ENCODE data around the gene PACRG. TPM values are rescaled to one million over a fixed set of nuclear protein-coding genes. Genes with fewer than 3 reads are reported as not detected.

PACRG gene
- total RNA-seq, 5 donors from 2014 or later (not counting 1 experiment from before 2014, with no cell fraction given): 0.20 to 3.0 (median 1.2) TPM; not detected in 1

DNA sequence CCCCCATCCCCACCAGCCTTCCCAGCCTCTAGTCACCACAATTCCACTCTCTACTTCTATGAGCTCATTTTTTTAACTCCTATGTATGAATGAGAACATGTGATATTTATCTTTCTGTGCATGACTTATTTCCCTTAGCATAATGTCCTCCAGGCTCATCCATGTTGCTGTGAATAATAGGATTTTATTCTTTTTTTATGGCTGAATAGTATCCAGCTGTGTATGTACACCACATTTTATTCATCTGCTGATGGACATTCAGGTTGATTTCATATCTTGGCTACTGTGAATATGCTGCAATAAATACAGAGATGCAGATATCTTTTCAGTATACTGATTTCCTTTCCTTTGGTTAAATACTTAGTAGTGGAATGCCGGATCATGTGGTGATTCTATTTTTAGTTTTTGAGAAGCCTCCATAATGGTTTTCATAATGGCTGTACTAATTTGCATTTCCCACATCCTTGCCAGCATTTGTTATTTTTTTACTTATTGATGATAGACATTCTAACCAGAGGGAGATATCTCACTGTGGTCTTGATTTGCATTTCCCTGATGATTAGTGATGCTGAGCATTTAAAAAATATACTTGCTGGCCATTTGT lies 194.9 kb downstream of the PACRG start:
- WGBS (ENCODE audit: insufficient coverage): no CpG with 5 or more reads among the region's 1 CpG
- POLR2A ChIA-PET: no interaction called here
- CTCF ChIA-PET: no interaction called here
- Histone ChIP-seq H3K4me1 (ENCODE audit: control insufficient read depth in 1 of 2, extremely low read depth in 1 of 2, insufficient read depth in 2 of 2, low read length in 2 of 2) (no peaks in the 10 kb centered on the region), H3K9me3 (no peaks in the 10 kb centered on the region), H3K27me3 (replicated peaks in 1 of 2; ENCODE audit: control insufficient read depth in 2 of 2, extremely low read depth in 1 of 2, insufficient read depth in 2 of 2, low read length in 1 of 2) (no peaks in the 10 kb centered on the region), H3K27ac (ENCODE audit: low read length) (no peak overlapping the region), H3K36me3 (ENCODE audit: control insufficient read depth in 2 of 2, extremely low read depth in 1 of 2, insufficient read depth in 1 of 2, low read length in 1 of 2) (no peaks in the 10 kb centered on the region), H3K4me3 (ENCODE audit: control insufficient read depth in 1 of 2, extremely low read depth in 1 of 2, low read length in 1 of 2) (no peak overlapping the region)
- peaks cover 7 to 37% (median 9%) of the 10 kb centered on the region in 3 donors for H3K9me3 Mint-ChIP-seq
- no peak for ATAC-seq (replicated peaks in 1 of 4)
- no peaks in the 10 kb centered on the region for H3K36me3 Mint-ChIP-seq
- H3K27me3 Mint-ChIP-seq: peaks cover 2 to 4% of the 10 kb centered on the region in 2 donors
- H3K4me3 Mint-ChIP-seq: no peak overlapping the region
- DNase-seq: no peak
- H3K4me1 Mint-ChIP-seq: no peaks in the 10 kb centered on the region
- H3K27ac Mint-ChIP-seq: no peak overlapping the region

DNA sequence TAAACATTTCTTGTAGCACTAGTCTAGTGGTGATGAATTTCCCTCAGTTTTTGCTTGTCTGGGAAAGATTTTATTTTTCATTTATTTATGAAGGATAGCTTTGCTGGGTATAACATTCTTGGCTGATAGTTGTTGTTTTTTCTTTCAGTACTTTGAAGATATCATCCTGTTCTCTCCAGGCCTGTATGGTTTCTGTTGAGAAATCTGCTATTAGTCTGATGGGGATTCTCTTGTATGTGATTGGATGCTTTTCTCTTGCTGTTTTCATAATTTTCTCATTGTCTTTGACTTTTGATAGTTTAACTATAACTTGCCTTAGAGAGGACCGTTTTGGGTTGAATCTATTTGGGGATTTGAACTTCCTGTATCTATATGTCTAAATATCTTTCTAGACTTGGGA lies 207.1 kb downstream of the PACRG start:
- H3K9me3 Mint-ChIP-seq: peaks cover 9 to 41% (median 21%) of the 10 kb centered on the region in 3 donors
- CTCF ChIA-PET: no interaction called here
- Histone ChIP-seq H3K9me3 (no peaks in the 10 kb centered on the region), H3K27me3 (replicated peaks in 1 of 2; ENCODE audit: control insufficient read depth in 2 of 2, extremely low read depth in 1 of 2, insufficient read depth in 2 of 2, low read length in 1 of 2) (no peaks in the 10 kb centered on the region), H3K27ac (ENCODE audit: low read length) (no peak overlapping the region), H3K4me1 (ENCODE audit: control insufficient read depth in 1 of 2, extremely low read depth in 1 of 2, insufficient read depth in 2 of 2, low read length in 2 of 2) (no peaks in the 10 kb centered on the region), H3K4me3 (ENCODE audit: control insufficient read depth in 1 of 2, extremely low read depth in 1 of 2, low read length in 1 of 2) (no peak overlapping the region), H3K36me3 (ENCODE audit: control insufficient read depth in 2 of 2, extremely low read depth in 1 of 2, insufficient read depth in 1 of 2, low read length in 1 of 2) (no peaks in the 10 kb centered on the region)
- H3K27ac Mint-ChIP-seq: no peak overlapping the region
- H3K4me1 Mint-ChIP-seq: no peaks in the 10 kb centered on the region
- no peak for ATAC-seq (replicated peaks in 1 of 4)
- H3K4me3 Mint-ChIP-seq: no peak overlapping the region
- no peaks in the 10 kb centered on the region for H3K27me3 Mint-ChIP-seq
- POLR2A ChIA-PET: no interaction called here
- WGBS (ENCODE audit: insufficient coverage): no CpG with 5 or more reads among the region's 1 CpG
- DNase-seq: no peak
- no peaks in the 10 kb centered on the region for H3K36me3 Mint-ChIP-seq

DNA sequence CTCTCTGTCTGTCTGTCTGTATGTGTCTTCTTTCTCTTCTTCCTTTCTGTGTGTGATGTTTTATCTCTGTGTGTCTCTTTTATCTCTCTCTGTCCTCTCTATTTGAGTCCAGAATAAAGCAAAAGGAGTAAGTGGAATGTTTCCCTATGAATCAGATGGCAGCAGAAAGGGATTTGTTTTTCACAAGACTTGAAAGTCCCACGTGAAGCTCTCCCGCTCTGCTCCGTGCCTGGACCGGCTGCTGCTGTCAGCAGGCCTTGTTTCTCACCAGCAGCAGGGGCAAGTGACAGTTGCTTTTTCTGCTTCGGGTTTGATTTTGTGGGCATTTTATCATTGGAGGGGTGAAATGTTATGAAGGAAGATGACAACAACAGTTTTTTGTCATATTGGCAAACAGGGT lies 212.7 kb downstream of the PACRG start:
- Mint-ChIP-seq H3K4me1 (no peaks in the 10 kb centered on the region), H3K36me3 (no peaks in the 10 kb centered on the region), H3K27me3 (peaks cover 0 to 2% of the 10 kb centered on the region in 2 donors), H3K4me3 (no peak overlapping the region), H3K9me3 (peaks cover 2 to 52% (median 17%) of the 10 kb centered on the region in 3 donors), H3K27ac (no peak overlapping the region)
- Histone ChIP-seq H3K36me3 (ENCODE audit: control insufficient read depth in 2 of 2, extremely low read depth in 1 of 2, insufficient read depth in 1 of 2, low read length in 1 of 2) (no peaks in the 10 kb centered on the region), H3K27ac (ENCODE audit: low read length) (no peak overlapping the region), H3K4me1 (ENCODE audit: control insufficient read depth in 1 of 2, extremely low read depth in 1 of 2, insufficient read depth in 2 of 2, low read length in 2 of 2) (no peaks in the 10 kb centered on the region), H3K9me3 (no peaks in the 10 kb centered on the region), H3K4me3 (ENCODE audit: control insufficient read depth in 1 of 2, extremely low read depth in 1 of 2, low read length in 1 of 2) (no peak overlapping the region), H3K27me3 (replicated peaks in 1 of 2; ENCODE audit: control insufficient read depth in 2 of 2, extremely low read depth in 1 of 2, insufficient read depth in 2 of 2, low read length in 1 of 2) (peaks cover 0 to 11% of the 10 kb centered on the region in 2 experiments)
- 87% methylated on average over 5 of the region's 5 CpGs for WGBS (ENCODE audit: insufficient coverage)
- DNase-seq (no peak), ATAC-seq (replicated peaks in 1 of 4) (no peak)
- ChIA-PET POLR2A (no interaction called here), CTCF (no interaction called here)

DNA sequence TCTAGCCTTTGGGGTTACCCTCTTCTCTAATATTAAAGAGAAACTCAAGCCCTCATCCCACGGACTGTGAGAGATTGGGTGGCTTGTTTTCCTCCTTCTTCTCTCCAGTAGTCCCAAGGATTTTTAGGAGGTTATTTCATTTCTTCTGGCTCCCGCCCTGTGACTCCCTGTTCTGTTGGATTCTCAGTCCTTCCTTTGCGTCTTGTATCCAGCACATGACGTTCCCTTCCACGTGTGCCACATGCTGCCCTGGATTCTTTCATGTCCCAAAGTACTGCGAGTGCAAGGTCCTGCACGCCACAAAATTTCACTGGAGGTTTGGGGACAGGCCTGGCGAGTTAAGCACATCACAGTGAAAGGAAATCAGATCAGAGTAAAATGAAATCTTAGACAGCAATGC lies 213.4 kb downstream of the PACRG start:
- H3K9me3 Mint-ChIP-seq: peaks cover 2 to 53% (median 18%) of the 10 kb centered on the region in 3 donors
- no peak overlapping the region for H3K4me3 ChIP-seq (ENCODE audit: control insufficient read depth in 1 of 2, extremely low read depth in 1 of 2, low read length in 1 of 2)
- DNase-seq: no peak
- H3K27me3 Mint-ChIP-seq: peaks cover 0 to 2% of the 10 kb centered on the region in 2 donors
- H3K4me3 Mint-ChIP-seq: no peak overlapping the region
- POLR2A ChIA-PET: no interaction called here
- H3K36me3 Mint-ChIP-seq: no peaks in the 10 kb centered on the region
- H3K4me1 ChIP-seq (ENCODE audit: control insufficient read depth in 1 of 2, extremely low read depth in 1 of 2, insufficient read depth in 2 of 2, low read length in 2 of 2): no peaks in the 10 kb centered on the region
- H3K4me1 Mint-ChIP-seq: no peaks in the 10 kb centered on the region
- H3K27me3 ChIP-seq (replicated peaks in 1 of 2; ENCODE audit: control insufficient read depth in 2 of 2, extremely low read depth in 1 of 2, insufficient read depth in 2 of 2, low read length in 1 of 2): peaks cover 0 to 11% of the 10 kb centered on the region in 2 experiments
- H3K27ac Mint-ChIP-seq: no peak overlapping the region
- H3K36me3 ChIP-seq (ENCODE audit: control insufficient read depth in 2 of 2, extremely low read depth in 1 of 2, insufficient read depth in 1 of 2, low read length in 1 of 2): no peaks in the 10 kb centered on the region
- H3K27ac ChIP-seq (ENCODE audit: low read length): no peak overlapping the region
- CTCF ChIA-PET: no interaction called here
- WGBS (ENCODE audit: insufficient coverage): 66% methylated on average over 5 of the region's 8 CpGs
- no peaks in the 10 kb centered on the region for H3K9me3 ChIP-seq
- no peak for ATAC-seq (replicated peaks in 1 of 4)

DNA sequence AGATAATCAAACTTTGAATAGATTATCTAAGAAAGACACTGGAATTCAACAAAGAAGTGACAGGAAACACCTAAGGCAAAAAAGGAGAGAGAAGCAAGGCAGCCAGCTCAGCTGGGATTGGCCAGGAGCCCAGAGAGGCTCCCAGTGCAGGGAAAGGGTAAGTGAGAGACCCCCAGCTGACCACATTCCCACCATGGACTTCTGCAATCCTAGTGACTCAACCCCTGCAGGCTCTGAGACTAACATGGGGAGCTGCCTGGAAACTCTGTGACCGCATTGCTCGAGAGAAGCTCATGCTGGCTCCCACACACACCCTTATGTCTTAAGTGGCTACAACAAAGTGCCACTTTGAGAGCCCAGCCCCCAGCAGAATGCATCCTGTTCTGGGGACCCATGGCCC lies 215.1 kb downstream of the PACRG start:
- Histone ChIP-seq H3K9me3 (no peaks in the 10 kb centered on the region), H3K4me1 (ENCODE audit: control insufficient read depth in 1 of 2, extremely low read depth in 1 of 2, insufficient read depth in 2 of 2, low read length in 2 of 2) (no peaks in the 10 kb centered on the region), H3K36me3 (ENCODE audit: control insufficient read depth in 2 of 2, extremely low read depth in 1 of 2, insufficient read depth in 1 of 2, low read length in 1 of 2) (no peaks in the 10 kb centered on the region), H3K27ac (ENCODE audit: low read length) (no peak overlapping the region), H3K4me3 (ENCODE audit: control insufficient read depth in 1 of 2, extremely low read depth in 1 of 2, low read length in 1 of 2) (no peak overlapping the region), H3K27me3 (replicated peaks in 1 of 2; ENCODE audit: control insufficient read depth in 2 of 2, extremely low read depth in 1 of 2, insufficient read depth in 2 of 2, low read length in 1 of 2) (peaks cover 0 to 11% of the 10 kb centered on the region in 2 experiments)
- no peaks in the 10 kb centered on the region for H3K36me3 Mint-ChIP-seq
- H3K27me3 Mint-ChIP-seq: peaks cover 0 to 2% of the 10 kb centered on the region in 2 donors
- ATAC-seq (replicated peaks in 1 of 4) (no peak), DNase-seq (no peak)
- CTCF ChIA-PET: no interaction called here
- no peak overlapping the region for H3K4me3 Mint-ChIP-seq
- POLR2A ChIA-PET: no interaction called here
- no peak overlapping the region for H3K27ac Mint-ChIP-seq
- no peaks in the 10 kb centered on the region for H3K4me1 Mint-ChIP-seq
- WGBS (ENCODE audit: insufficient coverage): 93% methylated on average over 2 of the region's 2 CpGs
- peaks cover 6 to 57% (median 26%) of the 10 kb centered on the region in 3 donors for H3K9me3 Mint-ChIP-seq

DNA sequence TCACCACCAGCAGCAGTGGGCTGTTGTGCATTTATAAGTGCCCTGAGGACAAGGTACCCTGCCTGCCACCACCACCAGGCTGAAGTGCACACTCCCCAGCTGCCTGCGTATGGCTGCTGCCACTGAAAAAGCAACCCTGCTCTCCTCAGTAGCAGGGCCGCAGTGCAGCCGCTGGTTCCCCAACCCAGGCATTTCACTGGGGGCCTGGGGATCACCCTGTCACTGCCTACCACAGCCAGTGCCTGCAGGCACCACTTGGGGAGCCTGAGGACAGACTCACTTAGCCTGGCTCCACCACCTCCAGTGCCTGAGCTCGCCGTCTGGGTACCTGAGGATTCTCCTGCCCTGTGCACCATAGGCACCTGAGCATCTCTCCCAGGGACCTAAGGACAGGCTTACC lies 215.6 kb downstream of the PACRG start:
- Mint-ChIP-seq H3K27me3 (peaks cover 0 to 2% of the 10 kb centered on the region in 2 donors), H3K4me3 (no peak overlapping the region), H3K9me3 (peaks cover 6 to 53% (median 26%) of the 10 kb centered on the region in 3 donors), H3K27ac (no peak overlapping the region), H3K36me3 (no peaks in the 10 kb centered on the region), H3K4me1 (no peaks in the 10 kb centered on the region)
- Histone ChIP-seq H3K4me3 (ENCODE audit: control insufficient read depth in 1 of 2, extremely low read depth in 1 of 2, low read length in 1 of 2) (no peak overlapping the region), H3K9me3 (no peaks in the 10 kb centered on the region), H3K27me3 (replicated peaks in 1 of 2; ENCODE audit: control insufficient read depth in 2 of 2, extremely low read depth in 1 of 2, insufficient read depth in 2 of 2, low read length in 1 of 2) (peaks cover 0 to 11% of the 10 kb centered on the region in 2 experiments), H3K27ac (ENCODE audit: low read length) (no peak overlapping the region), H3K4me1 (ENCODE audit: control insufficient read depth in 1 of 2, extremely low read depth in 1 of 2, insufficient read depth in 2 of 2, low read length in 2 of 2) (no peaks in the 10 kb centered on the region), H3K36me3 (ENCODE audit: control insufficient read depth in 2 of 2, extremely low read depth in 1 of 2, insufficient read depth in 1 of 2, low read length in 1 of 2) (no peaks in the 10 kb centered on the region)
- DNase-seq: no peak
- ATAC-seq (replicated peaks in 1 of 4): no peak
- POLR2A ChIA-PET: no interaction called here
- CTCF ChIA-PET: no interaction called here
- 72% methylated on average over 5 of the region's 5 CpGs for WGBS (ENCODE audit: insufficient coverage)
